ENCODE measurements around the gene ZNF330. TPM values are rescaled to one million over a fixed set of nuclear protein-coding genes. Genes with fewer than 3 reads are reported as not detected.

ZNF330 gene
- total RNA-seq, 1 experiment from 2014 or later, result 39.1 TPM

GRCh38 chr4:141241986-141242385 lies 21.3 kb downstream of the ZNF330 start:
- Mint-ChIP-seq H3K27ac (ENCODE audit: low read depth, unreplicated experiment) (no peak overlapping the region), H3K9me3 (ENCODE audit: unreplicated experiment) (no peaks in the 10 kb centered on the region), H3K4me3 (ENCODE audit: unreplicated experiment) (no peak overlapping the region), H3K36me3 (ENCODE audit: insufficient read depth, unreplicated experiment) (peaks cover 4% of the 10 kb centered on the region), H3K4me1 (ENCODE audit: insufficient read depth, unreplicated experiment) (peaks cover 6% of the 10 kb centered on the region), H3K27me3 (ENCODE audit: insufficient read depth, unreplicated experiment) (no peaks in the 10 kb centered on the region)
- no TSS peak for BruUV-seq (replicated peaks)
- intact Hi-C loops (cut with micrococcal nuclease), result no loop called here
- no peak for DNase-seq (ENCODE audit: unreplicated experiment)
- POLR2A ChIA-PET, result interaction anchor here (1.4 kb wide), 1 partner anchor 20 kb away, joined by 3 read pairs; no protein-coding TSS in a partner anchor
- no peak for TF ChIP-seq CTCF (IDR thresholded peaks at IDR 0.05; ENCODE audit: unreplicated experiment)
- CTCF ChIA-PET, result no interaction called here

GRCh38 chr4:141244419-141244818 lies 23.7 kb downstream of the ZNF330 start:
- peaks cover 6% of the 10 kb centered on the region for H3K4me1 Mint-ChIP-seq (ENCODE audit: insufficient read depth, unreplicated experiment)

GRCh38 chr4:141246243-141246642 lies 25.5 kb downstream of the ZNF330 start:
- Mint-ChIP-seq H3K36me3 (ENCODE audit: insufficient read depth, unreplicated experiment) (no peaks in the 10 kb centered on the region), H3K27me3 (ENCODE audit: insufficient read depth, unreplicated experiment) (no peaks in the 10 kb centered on the region), H3K4me1 (ENCODE audit: insufficient read depth, unreplicated experiment) (peaks cover 6% of the 10 kb centered on the region), H3K27ac (ENCODE audit: low read depth, unreplicated experiment) (no peak overlapping the region), H3K4me3 (ENCODE audit: unreplicated experiment) (no peak overlapping the region), H3K9me3 (ENCODE audit: unreplicated experiment) (no peaks in the 10 kb centered on the region)
- DNase-seq (ENCODE audit: unreplicated experiment), result peak; percentile 10
- ChIA-PET CTCF (no interaction called here), POLR2A (interaction anchor here (0.6 to 1.4 kb wide), 2 partner anchors 10 to 303 kb away, joined by 3 to 4 read pairs; no protein-coding TSS in a partner anchor)
- TF ChIP-seq CTCF (IDR thresholded peaks at IDR 0.05; ENCODE audit: unreplicated experiment), result no peak
- no TSS peak for BruUV-seq (replicated peaks)
- intact Hi-C loops (cut with micrococcal nuclease), result no loop called here

More at GRCh38 chr4:141244419-141244818, 23.7 kb downstream of the ZNF330 start:
- no peak for DNase-seq (ENCODE audit: unreplicated experiment)
- Mint-ChIP-seq H3K36me3 (ENCODE audit: insufficient read depth, unreplicated experiment) (no peaks in the 10 kb centered on the region), H3K27me3 (ENCODE audit: insufficient read depth, unreplicated experiment) (no peaks in the 10 kb centered on the region), H3K4me3 (ENCODE audit: unreplicated experiment) (no peak overlapping the region), H3K27ac (ENCODE audit: low read depth, unreplicated experiment) (no peak overlapping the region), H3K9me3 (ENCODE audit: unreplicated experiment) (no peaks in the 10 kb centered on the region)
- TF ChIP-seq CTCF (IDR thresholded peaks at IDR 0.05; ENCODE audit: unreplicated experiment), result no peak
- POLR2A ChIA-PET, result no interaction called here
- intact Hi-C loops (cut with micrococcal nuclease), result no loop called here
- CTCF ChIA-PET, result interaction anchor here (1.4 kb wide), 1 partner anchor 63 kb away, joined by 3 read pairs; no protein-coding TSS in a partner anchor
- no TSS peak for BruUV-seq (replicated peaks)

GRCh38 chr4:141246683-141247429 lies 26.2 kb downstream of the ZNF330 start:
- intact Hi-C loops (cut with micrococcal nuclease), result no loop called here
- ChIA-PET CTCF (no interaction called here), POLR2A (interaction anchor here (0.6 to 1.4 kb wide), 3 partner anchors 9 to 1606 kb away, joined by 3 to 4 read pairs (median 3); no protein-coding TSS in a partner anchor)
- peaks cover 6% of the 10 kb centered on the region for H3K4me1 Mint-ChIP-seq (ENCODE audit: insufficient read depth, unreplicated experiment)
- no peak for DNase-seq (ENCODE audit: unreplicated experiment)
- no peak for TF ChIP-seq CTCF (IDR thresholded peaks at IDR 0.05; ENCODE audit: unreplicated experiment)
- H3K27me3 Mint-ChIP-seq (ENCODE audit: insufficient read depth, unreplicated experiment), result no peaks in the 10 kb centered on the region
- H3K4me3 Mint-ChIP-seq (ENCODE audit: unreplicated experiment), result no peak overlapping the region
- H3K27ac Mint-ChIP-seq (ENCODE audit: low read depth, unreplicated experiment), result no peak overlapping the region
- BruUV-seq (replicated peaks), result no TSS peak
- H3K9me3 Mint-ChIP-seq (ENCODE audit: unreplicated experiment), result no peaks in the 10 kb centered on the region
- no peaks in the 10 kb centered on the region for H3K36me3 Mint-ChIP-seq (ENCODE audit: insufficient read depth, unreplicated experiment)

Measured in MCF 10A (cell line).